Hepatocyte (in vitro differentiated cells): ENCODE results near the gene BACH2.

Experiments used
- EZH2 ChIP-seq: fragments of 200-600 bp; sonication (generic); IDR thresholded peaks from 2 replicates; pipeline ENCODE4 v1.6.1; 2016; ENCODE audit warnings: antibody characterized with exemption, mild to moderate bottlenecking, borderline replicate concordance
- EZH2phosphoT487 ChIP-seq: fragments of 200-600 bp; sonication (generic); IDR thresholded peaks from one replicate; pipeline ENCODE4 v1.6.1; 2018; ENCODE audit warnings: antibody characterized with exemption, mild to moderate bottlenecking, low read depth, moderate library complexity; ENCODE audit not compliant: unreplicated experiment, severe bottlenecking
- TF ChIP-seq, protein P1 (sequence below): fragments of 200-600 bp; sonication (generic); IDR thresholded peaks from 2 replicates; pipeline ENCODE4 v1.5.1; 2016; ENCODE audit warnings: antibody characterized with exemption, mild to moderate bottlenecking; ENCODE audit not compliant: poor library complexity

DNA sequence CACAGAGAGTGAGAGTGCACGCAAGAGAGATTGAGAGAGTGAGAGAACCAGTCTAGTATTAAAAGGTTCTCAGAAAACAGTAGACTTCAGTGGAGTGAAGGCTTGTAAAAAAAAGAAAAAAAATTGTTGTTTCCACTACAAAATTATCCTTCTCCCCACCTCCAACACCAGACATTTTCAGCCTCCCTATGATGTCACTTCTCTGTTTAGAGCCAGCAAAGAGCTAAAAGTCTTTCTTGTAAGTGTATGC lies 77.8 kb downstream of the BACH2 start:
- TF ChIP-seq, protein P1, sequence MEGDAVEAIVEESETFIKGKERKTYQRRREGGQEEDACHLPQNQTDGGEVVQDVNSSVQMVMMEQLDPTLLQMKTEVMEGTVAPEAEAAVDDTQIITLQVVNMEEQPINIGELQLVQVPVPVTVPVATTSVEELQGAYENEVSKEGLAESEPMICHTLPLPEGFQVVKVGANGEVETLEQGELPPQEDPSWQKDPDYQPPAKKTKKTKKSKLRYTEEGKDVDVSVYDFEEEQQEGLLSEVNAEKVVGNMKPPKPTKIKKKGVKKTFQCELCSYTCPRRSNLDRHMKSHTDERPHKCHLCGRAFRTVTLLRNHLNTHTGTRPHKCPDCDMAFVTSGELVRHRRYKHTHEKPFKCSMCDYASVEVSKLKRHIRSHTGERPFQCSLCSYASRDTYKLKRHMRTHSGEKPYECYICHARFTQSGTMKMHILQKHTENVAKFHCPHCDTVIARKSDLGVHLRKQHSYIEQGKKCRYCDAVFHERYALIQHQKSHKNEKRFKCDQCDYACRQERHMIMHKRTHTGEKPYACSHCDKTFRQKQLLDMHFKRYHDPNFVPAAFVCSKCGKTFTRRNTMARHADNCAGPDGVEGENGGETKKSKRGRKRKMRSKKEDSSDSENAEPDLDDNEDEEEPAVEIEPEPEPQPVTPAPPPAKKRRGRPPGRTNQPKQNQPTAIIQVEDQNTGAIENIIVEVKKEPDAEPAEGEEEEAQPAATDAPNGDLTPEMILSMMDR = no peak
- TF ChIP-seq EZH2 (no peak), EZH2phosphoT487 (no peak)
